GM21786 (cell line): Measurements from ENCODE around the gene CYP19A1.

Experiments used
- ATAC-seq: cut with Tn5 transposase; IDR thresholded peaks from one replicate; pipeline ENCODE4 v1.9.1; 2021; ENCODE audit not compliant: unreplicated experiment

The CYP19A1 gene

DNA sequence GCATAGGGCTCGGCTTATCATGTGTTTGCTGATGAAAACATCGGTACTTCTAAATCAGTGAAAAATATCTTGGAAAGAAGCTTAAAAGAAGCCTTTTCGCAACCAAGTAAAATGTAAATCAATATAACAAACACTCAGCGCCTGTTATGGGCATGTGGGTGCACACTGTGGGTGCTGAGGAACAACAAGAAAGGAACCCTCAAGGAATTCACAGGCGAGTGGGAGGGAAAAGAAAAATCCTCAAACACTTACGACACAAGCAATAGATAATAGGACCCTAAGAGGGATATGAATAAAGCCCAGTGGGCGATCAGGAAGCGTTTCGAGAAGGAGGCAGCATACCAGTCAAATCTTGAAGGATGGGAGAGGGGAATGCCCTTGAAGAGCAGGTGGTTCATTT is 25.0 kb upstream of the CYP19A1 start:
- ATAC-seq, result no peak

DNA sequence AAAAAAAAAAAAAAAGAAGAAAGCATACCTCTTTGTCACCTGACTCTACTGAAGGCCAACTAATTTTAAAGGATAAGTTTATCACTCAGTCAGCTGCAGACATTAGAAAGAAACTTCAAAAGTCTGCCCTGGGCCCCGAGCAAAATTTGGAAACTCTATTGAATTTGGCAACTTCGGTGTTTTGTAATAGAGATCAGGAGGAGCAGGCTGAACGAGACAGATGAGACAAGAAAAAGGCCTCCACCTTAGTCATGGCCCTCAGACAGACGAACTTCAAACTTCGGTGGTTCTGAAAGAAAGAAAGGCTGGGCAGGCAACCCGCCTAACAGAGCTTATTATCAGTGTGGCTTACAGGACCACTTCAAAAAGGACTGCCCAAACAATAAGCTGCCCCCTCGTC is 21.6 kb upstream of the CYP19A1 start:
- ATAC-seq, result no peak

DNA sequence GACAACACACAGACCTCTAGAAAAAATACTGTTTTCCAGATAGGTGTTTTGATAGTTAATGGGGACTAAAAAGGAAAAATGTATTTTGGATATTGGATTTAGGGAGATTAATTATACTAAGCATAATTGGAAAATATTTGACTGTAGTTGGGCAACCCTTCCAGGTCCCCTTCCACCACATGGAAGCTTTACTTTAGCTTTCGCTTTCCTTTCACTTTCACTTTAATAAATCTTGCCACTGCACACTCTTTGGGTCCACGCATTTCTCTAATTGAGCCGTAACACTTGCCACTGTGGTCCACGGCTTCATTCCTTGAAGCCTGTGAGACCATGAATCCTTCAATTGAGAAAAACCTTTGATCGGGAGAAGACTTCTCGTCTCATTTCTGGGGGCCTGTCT is 18.6 kb upstream of the CYP19A1 start:
- no peak for ATAC-seq

DNA sequence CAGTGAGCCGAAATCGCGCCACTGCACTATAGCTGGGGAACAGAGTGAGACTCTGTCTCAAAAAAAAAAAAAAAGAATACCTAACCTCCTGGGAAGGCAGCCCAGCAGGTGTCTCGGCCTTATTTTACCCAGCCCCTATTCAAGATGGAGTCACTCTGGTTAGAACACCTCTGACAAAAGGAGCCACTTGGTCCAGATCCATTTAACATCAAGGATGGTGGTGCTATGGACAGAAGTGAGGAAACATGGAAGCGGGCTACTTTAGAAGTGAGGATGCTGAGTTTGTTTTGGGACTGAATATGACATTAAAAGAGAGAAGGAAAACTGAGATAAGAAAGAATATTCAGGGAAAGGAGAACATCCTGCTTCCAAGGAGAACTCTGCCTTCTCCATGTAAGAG is 17.8 kb upstream of the CYP19A1 start:
- ATAC-seq, result no peak

DNA sequence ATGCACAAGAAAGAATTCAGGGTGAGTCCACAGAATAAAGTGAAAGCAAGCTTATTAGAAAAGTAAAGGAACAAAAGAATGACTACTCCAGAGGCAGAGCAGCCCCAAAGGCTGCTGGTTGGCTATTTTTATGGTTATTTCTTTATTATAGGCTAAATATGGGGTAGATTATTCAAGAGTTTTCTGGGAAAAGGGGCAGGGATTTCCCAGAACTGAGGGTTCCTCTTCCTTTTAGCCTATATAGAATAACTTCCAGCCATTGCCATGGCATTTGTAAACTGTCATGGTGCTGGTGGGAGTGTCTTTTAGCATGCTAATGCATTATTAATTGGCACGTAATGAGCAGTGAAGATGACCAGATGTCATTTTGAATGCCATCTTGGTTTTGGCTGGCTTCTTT is 16.7 kb upstream of the CYP19A1 start:
- ATAC-seq, result no peak

DNA sequence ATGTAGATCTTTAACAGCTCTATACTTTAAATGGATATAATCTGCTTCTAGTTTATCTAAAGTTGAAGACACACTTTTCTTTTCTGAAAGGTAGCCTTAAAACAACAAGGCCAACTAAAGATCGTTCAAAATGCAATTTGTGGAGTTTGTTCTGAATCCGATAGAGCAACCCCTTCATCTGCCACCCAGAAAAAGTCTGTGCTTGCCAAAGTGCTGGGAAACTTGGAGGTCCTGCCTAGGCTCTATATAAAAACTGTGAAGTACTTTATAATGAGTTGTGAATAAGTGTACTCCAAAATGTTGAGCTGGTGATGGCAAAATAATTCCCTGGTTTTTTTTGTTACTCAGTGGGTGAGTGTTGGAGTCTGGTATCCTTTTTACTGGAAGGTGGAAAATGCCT is 15.6 kb upstream of the CYP19A1 start:
- no peak for ATAC-seq

DNA sequence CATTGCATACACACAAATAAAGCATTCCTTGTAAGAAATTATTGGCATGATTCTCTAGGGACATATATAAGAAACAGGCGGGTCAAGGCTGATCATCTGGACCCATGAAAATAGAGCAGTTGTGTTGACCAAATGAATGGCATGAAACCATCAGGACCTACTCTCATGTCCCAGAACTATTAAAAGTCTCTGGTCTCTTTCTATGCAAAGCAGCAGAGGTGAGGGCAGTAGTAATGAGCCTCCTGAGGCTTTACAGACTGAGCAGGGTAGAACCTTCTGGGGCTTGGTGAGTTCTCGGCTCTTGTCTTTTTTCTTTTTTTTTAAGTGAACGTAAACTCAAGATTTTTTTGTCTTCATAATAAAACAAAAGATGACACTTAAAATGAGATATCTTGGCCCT is 12.3 kb upstream of the CYP19A1 start:
- no peak for ATAC-seq

DNA sequence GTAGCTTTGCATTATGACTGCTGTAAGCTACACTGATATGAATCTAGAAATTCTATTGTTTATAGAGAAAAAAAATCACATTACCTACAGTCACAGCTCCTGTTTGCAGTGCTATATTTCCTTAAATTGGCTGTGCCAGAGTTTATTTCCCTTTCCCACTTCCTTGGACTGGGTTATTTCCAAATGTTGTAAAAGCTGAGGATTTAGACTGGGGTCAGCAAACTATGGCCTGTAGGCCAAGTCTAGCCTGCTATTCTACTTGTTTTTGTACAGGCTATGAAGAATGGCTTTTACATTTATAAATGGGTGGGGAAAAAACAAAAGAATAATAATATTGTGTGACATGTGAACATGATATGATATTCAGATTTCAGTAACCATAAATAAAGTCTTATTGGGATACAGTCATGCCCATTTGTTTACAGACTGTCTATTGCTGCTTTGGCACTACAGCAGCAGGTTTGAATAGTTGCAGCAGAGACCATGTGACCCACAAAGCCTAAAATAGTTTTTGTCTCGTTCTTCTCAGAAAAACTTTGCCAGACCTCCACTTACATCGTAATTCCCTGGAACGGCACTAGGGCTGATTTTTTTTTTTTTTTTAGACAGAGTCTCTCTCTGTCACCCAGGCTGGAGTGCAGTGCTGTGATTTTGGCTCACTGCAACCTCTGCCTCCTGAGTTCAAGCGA is 10.9 kb upstream of the CYP19A1 start:
- ATAC-seq, result no peak

DNA sequence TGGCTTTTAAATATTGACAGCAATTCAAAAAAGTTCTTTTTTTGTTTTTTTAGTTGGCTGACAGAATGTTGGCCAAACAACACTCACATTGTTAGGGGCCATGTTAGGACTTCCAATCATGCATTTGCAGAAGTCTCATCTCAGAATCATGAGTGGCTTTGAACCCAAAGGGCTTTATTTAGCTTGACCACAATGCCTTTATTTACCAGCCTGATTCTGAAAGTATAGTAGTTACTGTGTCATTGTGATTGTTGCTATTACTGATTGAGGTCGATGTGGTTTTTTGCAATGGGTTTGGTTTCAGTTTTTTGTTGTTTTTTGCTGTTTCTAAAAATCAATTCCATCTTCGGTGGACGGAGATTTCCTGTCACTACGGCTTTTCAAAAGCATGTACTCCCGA is 10.3 kb upstream of the CYP19A1 start:
- peak; percentile 98 for ATAC-seq

DNA sequence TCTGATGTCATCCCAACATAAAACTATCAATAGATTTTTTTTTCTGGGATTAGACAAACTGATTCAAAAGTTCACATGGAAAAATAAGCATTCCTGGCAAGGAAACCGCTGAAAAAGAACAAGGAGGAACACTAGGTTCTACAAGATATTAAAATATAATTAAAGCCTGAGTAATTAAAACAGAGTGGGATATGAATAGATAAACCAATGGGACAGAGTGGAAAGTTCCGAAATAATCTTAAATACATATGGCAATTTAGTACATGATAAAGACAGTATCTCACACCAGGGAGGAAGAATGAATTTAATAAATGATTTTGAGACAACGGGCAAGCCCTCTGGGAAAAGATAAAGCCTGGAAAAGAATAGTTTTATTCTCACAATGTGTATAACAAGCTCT is 7.7 kb upstream of the CYP19A1 start:
- no peak for ATAC-seq

DNA sequence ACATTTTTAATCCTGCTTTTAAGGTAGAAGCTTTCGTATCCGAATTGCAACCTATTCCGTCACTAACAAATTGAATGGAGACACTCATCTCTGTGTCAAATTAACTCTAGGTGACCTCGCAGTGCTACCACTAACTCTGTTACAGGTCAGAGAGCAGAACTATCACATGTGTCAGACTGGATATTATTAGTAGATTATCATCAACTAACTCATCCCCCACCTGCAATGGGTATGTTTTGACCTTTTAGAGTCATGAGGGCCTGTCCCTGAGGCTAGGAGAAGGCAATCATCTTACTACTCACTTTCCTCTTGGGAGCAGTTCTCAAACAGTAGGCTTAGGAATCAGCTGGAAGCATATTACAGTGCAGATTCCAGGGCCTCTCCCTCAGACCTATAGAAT is 5.1 kb upstream of the CYP19A1 start:
- ATAC-seq, result no peak

DNA sequence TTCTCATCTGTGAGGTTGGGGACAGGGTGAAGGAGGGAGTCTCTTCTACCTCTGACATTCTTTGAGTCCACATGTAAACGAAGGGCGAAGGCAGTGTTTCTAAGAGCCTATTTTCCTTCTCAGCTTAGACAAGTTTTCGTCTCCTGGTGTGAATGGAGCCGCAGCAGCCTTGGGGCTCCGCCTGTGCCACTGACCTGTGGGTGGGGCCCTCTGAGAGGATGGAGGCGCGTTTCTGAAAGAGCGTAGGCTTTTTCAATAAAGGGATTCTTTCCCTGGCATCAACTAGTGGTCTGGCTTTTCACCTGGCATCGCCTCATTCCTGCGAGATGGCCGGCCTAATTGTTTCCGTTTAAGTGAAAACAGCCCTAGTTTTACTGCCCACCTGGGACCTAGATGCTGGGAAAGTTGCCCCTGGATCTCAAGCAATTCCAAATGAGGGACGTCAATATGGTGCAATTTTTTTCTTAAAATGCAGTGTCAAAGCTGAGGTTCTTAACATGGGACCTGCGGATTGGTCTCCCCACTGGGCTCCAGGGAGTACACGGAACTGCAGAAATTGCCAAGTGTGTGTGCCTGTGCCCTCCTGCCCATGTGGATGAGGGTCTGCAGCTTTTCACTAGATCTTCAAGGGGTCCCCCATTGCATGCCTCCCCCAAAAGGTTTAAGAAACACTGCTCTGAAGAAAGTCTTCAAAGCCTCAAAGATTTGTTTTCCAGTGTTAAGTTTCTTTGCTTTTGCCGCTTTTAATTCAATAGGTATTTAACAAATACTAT is 4.0 kb upstream of the CYP19A1 start:
- ATAC-seq, result no peak

DNA sequence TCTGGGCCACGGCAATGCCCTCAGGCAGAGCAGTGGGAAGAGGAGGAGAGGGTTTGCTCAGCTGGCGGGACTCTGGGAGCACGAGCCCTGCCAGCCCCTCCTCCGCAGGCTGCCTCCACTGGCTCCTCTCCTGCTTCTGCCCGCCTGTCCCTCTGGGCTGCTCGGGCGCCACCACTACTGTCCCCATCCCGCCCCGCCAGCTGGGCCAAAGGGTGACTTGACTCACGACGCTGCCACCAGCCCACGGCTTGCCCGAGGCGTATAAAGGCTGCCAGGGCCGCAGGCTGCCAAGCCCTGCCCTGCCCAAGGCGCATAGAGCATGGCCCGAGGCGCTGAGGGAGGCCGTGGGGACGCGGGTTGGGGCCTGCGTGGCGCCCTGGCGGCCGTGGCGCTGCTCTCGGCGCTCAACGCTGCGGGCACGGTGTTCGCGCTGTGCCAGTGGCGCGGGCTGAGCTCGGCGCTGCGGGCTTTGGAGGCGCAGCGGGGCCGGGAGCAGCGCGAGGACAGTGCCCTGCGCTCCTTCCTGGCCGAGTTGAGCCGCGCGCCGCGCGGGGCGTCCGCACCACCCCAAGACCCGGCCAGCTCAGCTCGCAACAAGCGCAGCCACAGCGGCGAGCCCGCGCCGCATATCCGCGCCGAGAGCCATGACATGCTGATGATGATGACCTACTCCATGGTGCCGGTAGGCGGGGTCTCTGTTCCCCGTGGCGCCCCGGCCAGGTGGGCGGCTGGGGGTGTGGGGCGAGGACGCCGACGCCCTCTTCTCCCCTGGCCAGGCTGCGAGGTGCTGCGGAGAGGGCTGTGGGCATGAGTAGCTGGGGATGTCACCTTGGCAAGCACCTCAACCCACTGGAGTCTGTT is 3.2 kb upstream of the CYP19A1 start, which contains the start of gene GLDN:
GLDN (plus strand) TSS at position 290 of the 861 bp plus-strand sequence; CDS start at position 320, 30 bp downstream.
- ATAC-seq, result no peak

DNA sequence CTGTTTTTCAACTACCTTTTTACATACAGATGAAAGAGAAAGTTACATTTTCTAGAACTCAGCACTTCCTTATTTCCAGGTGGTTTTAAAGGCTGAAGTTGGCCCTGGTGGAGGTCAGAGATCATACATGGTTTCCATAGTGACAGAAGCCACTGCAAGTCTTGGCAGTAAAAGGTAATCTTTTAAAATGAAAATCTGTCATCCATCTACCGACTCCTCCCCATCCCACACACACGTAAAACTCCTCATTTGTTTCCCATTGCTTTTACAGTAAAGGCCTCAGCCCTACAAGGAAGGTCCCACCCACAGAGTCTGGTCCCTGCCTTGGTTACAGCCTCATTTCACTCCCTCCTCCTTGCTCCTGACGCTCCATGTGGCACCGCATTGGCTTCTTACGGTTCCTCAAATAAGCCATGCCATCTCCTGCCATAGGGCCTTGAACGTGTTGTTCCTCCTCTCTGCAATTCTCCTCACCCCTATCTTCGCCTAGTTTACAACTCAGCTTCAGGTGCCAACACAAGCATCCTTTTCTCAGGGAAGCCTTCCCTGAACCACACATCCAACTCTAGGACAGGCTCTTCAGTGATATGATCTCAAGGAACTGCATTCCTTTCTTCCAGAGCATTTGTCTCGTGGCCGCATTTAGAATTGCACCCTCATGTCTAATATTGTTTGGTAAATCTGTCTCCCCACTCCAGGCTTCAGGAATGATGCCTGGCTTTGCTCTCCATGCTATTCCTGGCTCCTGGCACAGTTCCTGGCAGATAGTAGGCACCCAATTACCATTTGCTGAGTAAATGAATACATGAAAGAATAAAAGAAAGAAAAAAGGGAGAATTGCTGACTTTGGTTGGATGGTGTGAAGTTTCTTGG is 2.6 kb downstream of the CYP19A1 start:
- no peak for ATAC-seq

DNA sequence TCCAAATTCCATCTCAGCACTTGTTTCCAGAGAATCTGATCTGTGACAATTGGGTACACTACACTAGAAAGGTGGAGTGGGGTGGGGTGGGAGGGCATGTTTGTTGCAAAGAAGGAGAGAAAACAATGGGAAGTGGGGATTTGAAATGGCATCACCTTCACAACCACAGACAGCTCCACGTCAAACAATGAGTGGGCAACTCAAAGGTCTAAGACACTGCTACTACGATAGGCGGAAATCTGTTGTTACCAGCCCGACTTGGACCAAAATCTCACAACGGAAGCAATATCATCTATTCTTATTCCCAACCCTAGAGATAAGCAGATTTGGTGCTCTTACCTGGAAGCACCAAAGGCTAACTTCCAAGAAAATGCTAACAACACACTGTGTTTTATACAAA is 3.3 kb downstream of the CYP19A1 start:
- ATAC-seq, result no peak

DNA sequence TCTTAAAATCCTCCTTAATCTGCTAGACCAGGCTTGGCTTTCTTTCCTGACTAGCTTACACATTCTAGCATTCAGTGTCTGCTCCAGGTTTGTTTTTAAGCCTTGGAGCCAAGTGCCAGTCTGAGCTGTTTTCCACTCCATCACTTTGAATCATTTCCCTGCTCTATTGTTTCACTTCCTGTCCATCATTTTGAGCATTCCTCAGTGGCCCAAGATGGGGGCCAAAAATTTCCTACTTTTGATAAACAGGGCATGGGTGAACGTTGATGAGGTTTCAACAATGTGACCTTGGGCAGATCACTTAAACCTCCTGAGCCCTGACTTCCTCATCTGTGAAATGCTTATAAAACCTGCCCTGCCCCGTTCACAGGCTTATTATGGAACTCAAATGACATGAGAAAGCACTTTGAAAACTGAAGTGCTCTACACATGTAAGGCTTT is 4.4 kb downstream of the CYP19A1 start:
- ATAC-seq, result no peak

DNA sequence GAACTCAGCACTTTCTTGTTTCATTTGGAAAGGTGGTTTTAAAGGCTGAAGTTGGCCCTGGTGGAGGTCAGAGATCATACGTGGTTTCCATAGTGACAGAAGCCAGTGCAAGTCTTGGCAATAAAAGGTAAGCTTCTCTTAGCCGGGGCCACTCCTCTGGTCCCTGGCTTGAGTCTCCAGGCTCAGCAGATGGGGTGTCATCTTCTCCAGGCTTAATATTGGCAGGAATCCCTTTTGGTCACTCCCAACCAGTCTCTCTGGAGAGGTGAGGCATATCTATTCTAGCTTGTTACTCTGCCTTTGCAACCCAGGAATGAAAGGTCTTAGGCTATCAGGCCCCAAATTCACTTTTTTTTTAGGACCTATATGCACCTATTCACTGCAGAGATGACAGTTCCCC is 4.8 kb downstream of the CYP19A1 start:
- ATAC-seq, result no peak

DNA sequence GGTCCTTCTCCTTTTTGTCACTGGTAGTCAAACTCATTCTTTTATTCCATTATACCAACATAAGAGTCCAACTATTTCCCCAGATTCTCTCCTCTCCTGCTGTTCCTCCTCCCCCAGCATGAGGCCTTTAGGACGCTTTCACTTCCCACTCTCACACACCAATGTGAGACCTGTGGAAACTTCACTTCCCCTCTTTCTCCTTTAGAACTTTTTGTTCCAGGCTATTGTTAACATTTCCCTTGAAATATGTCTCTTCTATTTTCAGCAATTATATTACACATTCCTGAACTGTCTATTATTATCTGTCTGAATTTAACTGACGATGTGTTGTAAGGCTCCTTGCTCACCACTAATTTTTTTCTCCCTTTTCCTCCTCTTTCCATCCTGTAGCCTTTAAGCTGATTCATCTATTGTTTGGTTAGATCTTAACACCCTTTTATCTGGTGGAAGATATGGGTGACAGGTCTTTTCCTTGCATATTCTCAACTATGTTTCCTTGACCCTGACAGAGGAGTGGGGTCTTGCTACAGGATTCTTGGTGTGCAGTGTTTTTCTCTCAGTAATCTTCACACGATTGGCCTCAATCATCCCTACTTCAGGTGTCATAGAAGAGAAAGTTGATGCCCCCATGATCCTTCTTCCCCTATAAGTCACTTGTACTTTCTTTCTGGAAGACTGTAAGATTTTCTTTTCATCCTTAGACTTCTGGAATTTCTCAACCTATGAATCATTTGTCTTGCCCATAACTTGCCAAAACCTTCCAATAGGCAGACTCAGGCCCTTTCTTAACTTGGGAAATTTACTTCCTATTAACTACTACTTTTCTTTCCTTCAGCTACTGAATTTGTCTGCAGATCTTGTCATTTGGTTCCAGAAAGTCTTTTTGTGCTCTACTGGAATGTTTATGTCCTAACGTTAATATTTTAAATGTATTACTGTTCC is 5.9 kb downstream of the CYP19A1 start:
- no peak for ATAC-seq

DNA sequence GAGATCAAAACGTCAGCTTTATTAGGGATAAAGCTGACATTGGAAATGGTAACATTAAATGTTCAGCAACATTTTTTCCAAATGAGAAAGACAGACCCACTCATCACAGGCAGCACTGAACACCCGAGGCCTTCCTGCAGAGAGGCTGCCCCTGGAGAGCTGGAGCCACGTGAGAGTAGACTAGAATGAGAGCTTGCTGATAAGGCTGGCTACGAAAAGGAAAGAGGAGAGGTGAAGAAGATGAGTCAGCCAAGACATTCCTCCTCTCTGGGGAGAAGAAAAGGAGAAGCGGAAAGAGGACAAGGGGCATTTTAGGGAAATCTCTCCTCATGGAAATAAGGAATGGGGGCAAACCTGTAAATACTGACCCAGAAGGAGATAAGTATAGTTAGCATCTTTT is 7.3 kb downstream of the CYP19A1 start:
- no peak for ATAC-seq

DNA sequence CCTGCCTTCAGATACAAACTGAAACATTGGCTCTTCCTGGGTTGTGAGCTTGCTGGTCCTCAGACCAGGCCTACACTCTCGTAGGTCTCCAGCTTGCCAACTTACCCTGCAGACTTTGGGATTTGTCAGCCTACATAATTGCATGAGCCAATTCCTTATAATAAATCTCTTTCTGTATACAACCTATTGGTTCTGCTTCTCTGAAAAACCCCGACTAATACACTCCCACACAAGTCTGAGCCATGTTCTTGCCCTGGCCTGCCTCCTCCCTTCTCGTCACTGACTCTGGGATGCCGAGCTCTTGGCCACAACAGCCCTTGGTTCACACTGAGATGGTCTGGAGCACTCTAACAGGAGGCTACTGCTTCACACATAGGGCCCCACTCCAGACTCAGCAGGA is 9.5 kb downstream of the CYP19A1 start:
- no peak for ATAC-seq
